Activated CD8-positive, alpha-beta memory T cell treated with anti-CD3 and anti-CD28 coated beads, Interleukin-2, amount 10 ng/mL, durations not matched to agents 7 days and 5 days (primary cell): ENCODE measurements around the gene WSB2. TPM values are rescaled to one million over a fixed set of nuclear protein-coding genes. Genes with fewer than 3 reads are reported as not detected.

ENCODE experiments used
- ATAC-seq: fragments of 150-1000 bp; cut with Tn5 transposase; one replicate; pipeline ENCODE4 v1.10.0; 2021; ENCODE audit warnings: moderate library complexity
- CTCF ChIA-PET: fragments of 350-600 bp; sonication (Branson Sonifier 250); formaldehyde crosslinking; loops from one replicate; lab custom pipeline; 2021; ENCODE audit warnings: antibody characterized with exemption; lab: Charles Lee
- DNase-seq: peaks from one replicate; pipeline ENCODE4 v3.0.0-alpha.2; 2020
- H3K27ac Mint-ChIP-seq: one replicate; pipeline ENCODE4 v1.8.0; 2021; ENCODE audit warnings: mild to moderate bottlenecking, mixed read lengths
- H3K27me3 Mint-ChIP-seq: one replicate; pipeline ENCODE4 v1.8.0; 2021; ENCODE audit warnings: mixed read lengths
- H3K36me3 Mint-ChIP-seq: one replicate; pipeline ENCODE4 v1.8.0; 2021; ENCODE audit warnings: mild to moderate bottlenecking, mixed read lengths
- H3K4me1 Mint-ChIP-seq: one replicate; pipeline ENCODE4 v1.8.0; 2021; ENCODE audit warnings: mixed read lengths
- H3K4me3 Mint-ChIP-seq: one replicate; pipeline ENCODE4 v1.8.0; 2021; ENCODE audit warnings: mild to moderate bottlenecking, moderate library complexity, mixed read lengths
- H3K9me3 Mint-ChIP-seq: one replicate; pipeline ENCODE4 v1.8.0; 2022; ENCODE audit warnings: low read depth, mixed read lengths
- total RNA-seq, 2 experiments: library from RNA; stranded (reverse); gene quantifications; one replicate each; pipeline ENCODE4 v1.2.3, GENCODE V29; 2021

WSB2 gene
- total RNA-seq, 2 experiments from 2014 or later, result 44.1 to 52.1 TPM

GRCh38 chr12:117986705-117987469, 74.1 kb downstream of the WSB2 start:
- H3K27me3 Mint-ChIP-seq, result peaks cover 3% of the 10 kb centered on the region
- CTCF ChIA-PET, result no interaction called here

GRCh38 chr12:117985182-117985581, 75.8 kb downstream of the WSB2 start:
- Mint-ChIP-seq H3K9me3 (peaks cover 3% of the 10 kb centered on the region), H3K36me3 (peaks cover 1% of the 10 kb centered on the region), H3K27ac (no peak overlapping the region), H3K27me3 (peaks cover 6% of the 10 kb centered on the region), H3K4me1 (no peaks in the 10 kb centered on the region), H3K4me3 (no peak overlapping the region)
- ATAC-seq (no peak), DNase-seq (no peak)
- CTCF ChIA-PET, result no interaction called here

More at GRCh38 chr12:117986705-117987469, 74.1 kb downstream of the WSB2 start:
- Mint-ChIP-seq H3K36me3 (peaks cover 1% of the 10 kb centered on the region), H3K4me3 (no peak overlapping the region), H3K4me1 (no peaks in the 10 kb centered on the region), H3K27ac (no peak overlapping the region), H3K9me3 (peaks cover 3% of the 10 kb centered on the region)
- DNase-seq (no peak), ATAC-seq (no peak)

Other genes with a start within 250 kb of the WSB2 start
- not detected for gene KSR2, start 92.2 kb downstream of the WSB2 start, total RNA-seq
- gene RFC5, start 44.5 kb downstream of the WSB2 start, total RNA-seq, result 10 to 100 TPM; 55.4 to 55.7 TPM
- gene VSIG10, start 42.8 kb upstream of the WSB2 start, total RNA-seq, result 10 to 100 TPM in 1 of 2 experiments, 1 to 10 TPM in 1; 9.2 to 14.4 TPM
- 100 to 1,000 TPM in 1 of 2 experiments, 10 to 100 TPM in 1; 93.7 to 136 TPM for gene PEBP1, start 74.9 kb upstream of the WSB2 start, total RNA-seq